Vagina (tissue), 2 donors: Measurements from ENCODE around the gene TANGO6.

ENCODE experiments used
- CTCF ChIP-seq, 3 experiments: fragments of 450-650 bp in 2 of 3; fragments of 200-600 bp in 1 of 3; sonication (generic) in 1 of 3; IDR thresholded peaks; one replicate each; pipeline ENCODE4 v1.5.1; 2017 to 2019; ENCODE audit warnings: antibody characterized with exemption in 3 of 3, mild to moderate bottlenecking in 2 of 3, moderate library complexity in 2 of 3
- POLR2A ChIP-seq, 2 donors: fragments of 450-650 bp; IDR thresholded peaks; one replicate each; pipeline ENCODE4 v1.6.1; 2017; ENCODE audit warnings: antibody characterized with exemption in 2 of 2, mild to moderate bottlenecking in 2 of 2, moderate library complexity in 2 of 2

GRCh38 chr16:68961778-68962402 lies 118.6 kb downstream of the TANGO6 start:
- TF ChIP-seq CTCF (IDR thresholded peaks at IDR 0.05) = no peak
- no peak for TF ChIP-seq POLR2A (IDR thresholded peaks at IDR 0.05)
